MM.1S (cell line): ENCODE data around the gene MS4A7.

Experiments
- CTCF ChIP-seq: fragments of 300-600 bp; sonication (generic); IDR thresholded peaks from 2 replicates; pipeline ENCODE4 v1.5.1; 2016; ENCODE audit warnings: antibody characterized with exemption, low read length, mixed read lengths
- EZH2 ChIP-seq: fragments of 300-600 bp; sonication (generic); optimal IDR thresholded peaks from 2 replicates; pipeline ENCODE3; 2017; ENCODE audit warnings: low read depth, mild to moderate bottlenecking, antibody characterized with exemption, low read length, mixed read lengths

- no peak for TF ChIP-seq CTCF
- TF ChIP-seq EZH2 = no peak
These were observed 17.7 kb upstream of the MS4A7 start for GRCh38 chr11:60360621-60361020.
